ENCODE results near the gene PAPSS1.

Gene PAPSS1

GRCh38 chr4:107719922-107720722, at the start of gene PAPSS1:
PAPSS1 (minus strand) TSS chr4:107720234; CDS start chr4:107720179, 55 bp downstream.
- Histone ChIP-seq H3K9me3 (ENCODE audit: control insufficient read depth in 2 of 2, low read length in 2 of 2) (no peaks in the 10 kb centered on the region), H3K36me3 (ENCODE audit: control insufficient read depth in 2 of 2, insufficient read depth in 2 of 2, low read length in 2 of 2) (no peaks in the 10 kb centered on the region), H3K4me1 (ENCODE audit: control insufficient read depth, insufficient read depth, low read length) (peaks cover 14% of the 10 kb centered on the region), H3K27ac (ENCODE audit: low read length) (peak within 1 kb of the TSS; percentile 76), H3K9ac (ENCODE audit: low read length in 2 of 2) (peak within 1 kb of the TSS; percentile 83 to 88), H3K27me3 (ENCODE audit: control insufficient read depth in 1 of 2, insufficient read depth in 2 of 2, low read length in 2 of 2) (no peaks in the 10 kb centered on the region), H3K4me3 (ENCODE audit: low read length in 2 of 2) (peak within 1 kb of the TSS; percentile 47 to 89)

- no peak overlapping the region for H3K27ac ChIP-seq (ENCODE audit: low read length)
- no peak overlapping the region for H3K9ac ChIP-seq (ENCODE audit: low read length in 2 of 2)
- no peaks in the 10 kb centered on the region for H3K27me3 ChIP-seq (ENCODE audit: control insufficient read depth in 1 of 2, insufficient read depth in 2 of 2, low read length in 2 of 2)
- H3K36me3 ChIP-seq (ENCODE audit: control insufficient read depth in 2 of 2, insufficient read depth in 2 of 2, low read length in 2 of 2) = no peaks in the 10 kb centered on the region
- H3K4me3 ChIP-seq (ENCODE audit: low read length in 2 of 2) = no peak overlapping the region
- H3K4me1 ChIP-seq (ENCODE audit: control insufficient read depth, insufficient read depth, low read length) = no peaks in the 10 kb centered on the region
- H3K9me3 ChIP-seq (ENCODE audit: control insufficient read depth in 2 of 2, low read length in 2 of 2) = no peaks in the 10 kb centered on the region
Measured at GRCh38 chr4:107760281-107760947, 40.4 kb upstream of the PAPSS1 start.

- no peaks in the 10 kb centered on the region for H3K36me3 ChIP-seq (ENCODE audit: control insufficient read depth in 2 of 2, insufficient read depth in 2 of 2, low read length in 2 of 2)
- no peaks in the 10 kb centered on the region for H3K27me3 ChIP-seq (ENCODE audit: control insufficient read depth in 1 of 2, insufficient read depth in 2 of 2, low read length in 2 of 2)
- no peaks in the 10 kb centered on the region for H3K9me3 ChIP-seq (ENCODE audit: control insufficient read depth in 2 of 2, low read length in 2 of 2)
- no peak overlapping the region for H3K4me3 ChIP-seq (ENCODE audit: low read length in 2 of 2)
- H3K9ac ChIP-seq (ENCODE audit: low read length in 2 of 2) = no peak overlapping the region
- H3K27ac ChIP-seq (ENCODE audit: low read length) = no peak overlapping the region
- H3K4me1 ChIP-seq (ENCODE audit: control insufficient read depth, insufficient read depth, low read length) = no peaks in the 10 kb centered on the region
Measured at GRCh38 chr4:107757864-107758476, 37.9 kb upstream of the PAPSS1 start.

- Histone ChIP-seq H3K9ac (ENCODE audit: low read length in 2 of 2) (no peak overlapping the region), H3K36me3 (ENCODE audit: control insufficient read depth in 2 of 2, insufficient read depth in 2 of 2, low read length in 2 of 2) (no peaks in the 10 kb centered on the region), H3K9me3 (ENCODE audit: control insufficient read depth in 2 of 2, low read length in 2 of 2) (no peaks in the 10 kb centered on the region), H3K4me1 (ENCODE audit: control insufficient read depth, insufficient read depth, low read length) (no peaks in the 10 kb centered on the region), H3K27ac (ENCODE audit: low read length) (no peak overlapping the region), H3K27me3 (ENCODE audit: control insufficient read depth in 1 of 2, insufficient read depth in 2 of 2, low read length in 2 of 2) (no peaks in the 10 kb centered on the region), H3K4me3 (ENCODE audit: low read length in 2 of 2) (no peak overlapping the region)
Measured at GRCh38 chr4:107757283-107757682, 37.2 kb upstream of the PAPSS1 start.

GRCh38 chr4:107755841-107756356, 35.9 kb upstream of the PAPSS1 start:
- Histone ChIP-seq H3K4me1 (ENCODE audit: control insufficient read depth, insufficient read depth, low read length) (no peaks in the 10 kb centered on the region), H3K27me3 (ENCODE audit: control insufficient read depth in 1 of 2, insufficient read depth in 2 of 2, low read length in 2 of 2) (no peaks in the 10 kb centered on the region), H3K9ac (ENCODE audit: low read length in 2 of 2) (no peak overlapping the region), H3K27ac (ENCODE audit: low read length) (no peak overlapping the region), H3K36me3 (ENCODE audit: control insufficient read depth in 2 of 2, insufficient read depth in 2 of 2, low read length in 2 of 2) (no peaks in the 10 kb centered on the region), H3K9me3 (ENCODE audit: control insufficient read depth in 2 of 2, low read length in 2 of 2) (no peaks in the 10 kb centered on the region), H3K4me3 (ENCODE audit: low read length in 2 of 2) (no peak overlapping the region)

GRCh38 chr4:107751670-107752069, 31.6 kb upstream of the PAPSS1 start:
- no peak overlapping the region for H3K4me3 ChIP-seq (ENCODE audit: low read length in 2 of 2)
- no peaks in the 10 kb centered on the region for H3K27me3 ChIP-seq (ENCODE audit: control insufficient read depth in 1 of 2, insufficient read depth in 2 of 2, low read length in 2 of 2)
- no peaks in the 10 kb centered on the region for H3K36me3 ChIP-seq (ENCODE audit: control insufficient read depth in 2 of 2, insufficient read depth in 2 of 2, low read length in 2 of 2)
- no peaks in the 10 kb centered on the region for H3K4me1 ChIP-seq (ENCODE audit: control insufficient read depth, insufficient read depth, low read length)
- no peaks in the 10 kb centered on the region for H3K9me3 ChIP-seq (ENCODE audit: control insufficient read depth in 2 of 2, low read length in 2 of 2)
- H3K9ac ChIP-seq (ENCODE audit: low read length in 2 of 2) = no peak overlapping the region
- no peak overlapping the region for H3K27ac ChIP-seq (ENCODE audit: low read length)

GRCh38 chr4:107747748-107748486, 27.9 kb upstream of the PAPSS1 start:
- Histone ChIP-seq H3K36me3 (ENCODE audit: control insufficient read depth in 2 of 2, insufficient read depth in 2 of 2, low read length in 2 of 2) (no peaks in the 10 kb centered on the region), H3K27ac (ENCODE audit: low read length) (no peak overlapping the region), H3K4me3 (ENCODE audit: low read length in 2 of 2) (no peak overlapping the region), H3K9me3 (ENCODE audit: control insufficient read depth in 2 of 2, low read length in 2 of 2) (no peaks in the 10 kb centered on the region), H3K4me1 (ENCODE audit: control insufficient read depth, insufficient read depth, low read length) (no peaks in the 10 kb centered on the region), H3K27me3 (ENCODE audit: control insufficient read depth in 1 of 2, insufficient read depth in 2 of 2, low read length in 2 of 2) (no peaks in the 10 kb centered on the region), H3K9ac (ENCODE audit: low read length in 2 of 2) (no peak overlapping the region)

GRCh38 chr4:107746161-107746560, 26.1 kb upstream of the PAPSS1 start:
- Histone ChIP-seq H3K9me3 (ENCODE audit: control insufficient read depth in 2 of 2, low read length in 2 of 2) (no peaks in the 10 kb centered on the region), H3K36me3 (ENCODE audit: control insufficient read depth in 2 of 2, insufficient read depth in 2 of 2, low read length in 2 of 2) (no peaks in the 10 kb centered on the region), H3K4me1 (ENCODE audit: control insufficient read depth, insufficient read depth, low read length) (peaks cover 4% of the 10 kb centered on the region), H3K4me3 (ENCODE audit: low read length in 2 of 2) (no peak overlapping the region), H3K9ac (ENCODE audit: low read length in 2 of 2) (no peak overlapping the region), H3K27me3 (ENCODE audit: control insufficient read depth in 1 of 2, insufficient read depth in 2 of 2, low read length in 2 of 2) (no peaks in the 10 kb centered on the region), H3K27ac (ENCODE audit: low read length) (no peak overlapping the region)

GRCh38 chr4:107744532-107744931, 24.5 kb upstream of the PAPSS1 start:
- H3K4me3 ChIP-seq (ENCODE audit: low read length in 2 of 2) = no peak overlapping the region
- H3K36me3 ChIP-seq (ENCODE audit: control insufficient read depth in 2 of 2, insufficient read depth in 2 of 2, low read length in 2 of 2) = no peaks in the 10 kb centered on the region
- no peaks in the 10 kb centered on the region for H3K9me3 ChIP-seq (ENCODE audit: control insufficient read depth in 2 of 2, low read length in 2 of 2)
- H3K27ac ChIP-seq (ENCODE audit: low read length) = no peak overlapping the region
- H3K4me1 ChIP-seq (ENCODE audit: control insufficient read depth, insufficient read depth, low read length) = peaks cover 12% of the 10 kb centered on the region
- H3K9ac ChIP-seq (ENCODE audit: low read length in 2 of 2) = no peak overlapping the region
- no peaks in the 10 kb centered on the region for H3K27me3 ChIP-seq (ENCODE audit: control insufficient read depth in 1 of 2, insufficient read depth in 2 of 2, low read length in 2 of 2)

GRCh38 chr4:107743532-107743931, 23.5 kb upstream of the PAPSS1 start:
- H3K36me3 ChIP-seq (ENCODE audit: control insufficient read depth in 2 of 2, insufficient read depth in 2 of 2, low read length in 2 of 2) = no peaks in the 10 kb centered on the region
- H3K4me1 ChIP-seq (ENCODE audit: control insufficient read depth, insufficient read depth, low read length) = peaks cover 12% of the 10 kb centered on the region
- no peak overlapping the region for H3K27ac ChIP-seq (ENCODE audit: low read length)
- no peaks in the 10 kb centered on the region for H3K9me3 ChIP-seq (ENCODE audit: control insufficient read depth in 2 of 2, low read length in 2 of 2)
- no peak overlapping the region for H3K4me3 ChIP-seq (ENCODE audit: low read length in 2 of 2)
- no peak overlapping the region for H3K9ac ChIP-seq (ENCODE audit: low read length in 2 of 2)
- H3K27me3 ChIP-seq (ENCODE audit: control insufficient read depth in 1 of 2, insufficient read depth in 2 of 2, low read length in 2 of 2) = no peaks in the 10 kb centered on the region
